HS-27A (cell line): ENCODE measurements around the gene MYRF.

Experiments used
- DNase-seq: peaks from one replicate; pipeline ENCODE4 v3.0.0-alpha.2; 2012; ENCODE audit warnings: low read depth, missing footprints

MYRF gene

GRCh38 chr11:61760946-61761345 is 8.5 kb downstream of the MYRF start:
- DNase-seq, result no peak

- DNase-seq, result no peak
Measured at GRCh38 chr11:61761440-61762222, 9.2 kb downstream of the MYRF start.

- no peak for DNase-seq
Measured at GRCh38 chr11:61762223-61762615, 9.8 kb downstream of the MYRF start.

- DNase-seq, result no peak
Measured at GRCh38 chr11:61762798-61763197, 10.4 kb downstream of the MYRF start.

- no peak for DNase-seq
Measured at GRCh38 chr11:61763930-61764605, 11.6 kb downstream of the MYRF start.

- DNase-seq, result no peak
Measured at GRCh38 chr11:61764606-61765260, 12.3 kb downstream of the MYRF start.

- DNase-seq, result no peak
Measured at GRCh38 chr11:61765550-61766253, 13.3 kb downstream of the MYRF start.

- DNase-seq, result no peak
Measured at GRCh38 chr11:61766353-61766841, 14.0 kb downstream of the MYRF start.

GRCh38 chr11:61768376-61769076 is 16.1 kb downstream of the MYRF start:
- DNase-seq, result no peak

GRCh38 chr11:61769169-61769920 is 16.9 kb downstream of the MYRF start:
- DNase-seq, result no peak

- DNase-seq, result no peak
Measured at GRCh38 chr11:61769946-61770683, 17.7 kb downstream of the MYRF start.

GRCh38 chr11:61771195-61771894 is 18.9 kb downstream of the MYRF start:
- DNase-seq, result no peak

GRCh38 chr11:61771985-61772455 is 19.6 kb downstream of the MYRF start:
- DNase-seq, result no peak

- DNase-seq, result no peak
Measured at GRCh38 chr11:61773356-61773755, 20.9 kb downstream of the MYRF start.

- no peak for DNase-seq
Measured at GRCh38 chr11:61773809-61774208, 21.4 kb downstream of the MYRF start.

- DNase-seq, result no peak
Measured at GRCh38 chr11:61774411-61774810, 22.0 kb downstream of the MYRF start.

GRCh38 chr11:61775106-61775505 is 22.7 kb downstream of the MYRF start:
- no peak for DNase-seq

- DNase-seq, result no peak
Measured at GRCh38 chr11:61775606-61776554, 23.4 kb downstream of the MYRF start.
